WTC11 (cell line): ENCODE results near the gene DISP3.

ENCODE experiments used
- CBFB ChIP-seq: sonication (generic); formaldehyde crosslinking; IDR thresholded peaks from 2 replicates; pipeline ENCODE4 v1.8.1; 2022; ENCODE audit warnings: mild to moderate bottlenecking, low read depth, missing genetic modification reagents
- CTCF ChIP-seq: fragments of 200-600 bp; IDR thresholded peaks from 2 replicates; pipeline ENCODE4 v1.8.0; 2022; ENCODE audit warnings: antibody characterized with exemption
- E2F1 ChIP-seq: sonication (generic); formaldehyde crosslinking; IDR thresholded peaks from 2 replicates; pipeline ENCODE4 v1.8.0; 2022; ENCODE audit warnings: mild to moderate bottlenecking, missing genetic modification reagents
- ETV6 ChIP-seq: sonication (generic); formaldehyde crosslinking; IDR thresholded peaks from 2 replicates; pipeline ENCODE4 v1.8.1; 2022; ENCODE audit warnings: mild to moderate bottlenecking, missing genetic modification reagents

- TF ChIP-seq CTCF (no peak), CBFB (no peak), ETV6 (CRISPR knock-in tag) (no peak), E2F1 (CRISPR knock-in tag) (no peak)
Observed at GRCh38 chr1:11501906-11502485, 23.0 kb downstream of the DISP3 start.
